Retinal pigment epithelial cell (primary cell): ENCODE results near the gene TNFSF10.
"Not testable (repeated sequence)": the region's sequence is repeated elsewhere in the genome, so short reads cannot be mapped to it uniquely, and the experiment has no call there.

ENCODE experiments used
- DNase-seq: peaks from one replicate; pipeline ENCODE4 v3.0.0-alpha.2; 2010; ENCODE audit warnings: low read depth
- H3K4me3 ChIP-seq: 2 replicates; pipeline ENCODE4 v1.5.1; 2011; ENCODE audit warnings: mild to moderate bottlenecking, low read length, control low read depth, moderate library complexity
- CTCF ChIP-seq: conservative IDR thresholded peaks from 2 replicates; pipeline ENCODE4 v1.5.1; 2011; ENCODE audit warnings: low read depth, low read length, control low read depth, inconsistent platforms

The TNFSF10 gene

GRCh38 chr3:172501540-172501939 lies 21.7 kb downstream of the TNFSF10 start:
- H3K4me3 ChIP-seq, result no peak overlapping the region
- no peak for TF ChIP-seq CTCF
- no peak for DNase-seq

GRCh38 chr3:172490198-172490669 lies 33.0 kb downstream of the TNFSF10 start:
- peak; percentile 75 for TF ChIP-seq CTCF
- H3K4me3 ChIP-seq, result not testable (repeated sequence)
- DNase-seq, result peak; percentile 27

- no peak for DNase-seq
These were observed 45.1 kb downstream of the TNFSF10 start for GRCh38 chr3:172478116-172478515.

GRCh38 chr3:172476347-172476746 lies 46.9 kb downstream of the TNFSF10 start:
- no peak overlapping the region for H3K4me3 ChIP-seq
- no peak for TF ChIP-seq CTCF
- DNase-seq, result no peak

More at GRCh38 chr3:172478116-172478515, 45.1 kb downstream of the TNFSF10 start:
- no peak for TF ChIP-seq CTCF
- no peak overlapping the region for H3K4me3 ChIP-seq

- H3K4me3 ChIP-seq, result no peak overlapping the region
- TF ChIP-seq CTCF, result no peak
- no peak for DNase-seq
These were observed 47.5 kb downstream of the TNFSF10 start for GRCh38 chr3:172475703-172476102.

GRCh38 chr3:172471903-172472302 lies 51.3 kb downstream of the TNFSF10 start:
- no peak for TF ChIP-seq CTCF
- no peak for DNase-seq
- H3K4me3 ChIP-seq, result no peak overlapping the region

- TF ChIP-seq CTCF, result no peak
- no peak overlapping the region for H3K4me3 ChIP-seq
- no peak for DNase-seq
These were observed 52.6 kb downstream of the TNFSF10 start for GRCh38 chr3:172470588-172470987.
